SW480 (cell line): ENCODE data around the gene TNP1.
A peak's percentile ranks its signal among the peaks of the same experiment; 100 is the strongest.

ENCODE experiments used
- DNase-seq: peaks from one replicate; pipeline ENCODE4 v3.0.0-alpha.2; 2016; ENCODE audit warnings: low spot score

TNP1 gene

DNA sequence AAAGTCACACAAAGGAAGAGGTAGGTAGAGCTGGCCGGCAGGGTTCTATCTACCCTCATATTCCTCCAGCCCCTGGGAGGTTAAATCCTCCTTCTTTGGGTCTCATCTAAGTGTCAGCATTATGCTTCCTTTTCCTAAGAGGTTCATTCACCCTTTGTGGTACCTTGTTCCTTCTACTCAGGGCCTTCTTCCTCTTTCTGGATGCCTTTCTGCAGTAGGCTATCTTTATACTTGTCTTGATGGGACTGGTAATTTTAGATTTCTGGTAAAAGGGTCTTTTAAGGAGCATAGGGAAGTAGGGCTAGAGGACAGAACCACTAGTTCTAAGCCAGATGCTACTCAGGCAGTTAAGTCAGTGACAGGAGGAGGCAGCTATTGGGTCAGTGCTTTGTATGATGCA is 13.7 kb upstream of the TNP1 start:
- DNase-seq: no peak

- no peak for DNase-seq
Observed at GRCh38 chr2:216872624-216873023, 12.8 kb upstream of the TNP1 start.

DNA sequence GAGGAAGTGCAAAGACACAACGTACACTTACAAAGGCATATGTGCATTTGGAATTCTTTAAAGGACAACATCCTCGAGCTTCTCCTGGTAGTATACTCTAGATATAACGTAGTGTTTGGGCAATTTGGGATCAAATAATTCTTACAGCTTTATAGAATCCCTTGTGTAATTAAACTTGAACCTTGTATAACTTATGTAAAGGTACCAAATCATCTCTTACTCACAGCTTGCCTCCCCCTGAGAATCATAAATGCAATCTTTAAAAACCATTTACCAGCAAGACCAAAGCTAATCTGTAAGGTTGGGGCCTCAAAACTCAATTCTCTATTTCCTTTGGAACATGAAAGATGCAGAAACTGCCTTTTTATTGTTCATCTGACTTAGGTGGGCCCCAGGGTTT is 12.2 kb upstream of the TNP1 start:
- DNase-seq: no peak

- no peak for DNase-seq
Observed at GRCh38 chr2:216871333-216871934, 11.6 kb upstream of the TNP1 start.

GRCh38 chr2:216870508-216871332 is 10.9 kb upstream of the TNP1 start:
- no peak for DNase-seq

DNA sequence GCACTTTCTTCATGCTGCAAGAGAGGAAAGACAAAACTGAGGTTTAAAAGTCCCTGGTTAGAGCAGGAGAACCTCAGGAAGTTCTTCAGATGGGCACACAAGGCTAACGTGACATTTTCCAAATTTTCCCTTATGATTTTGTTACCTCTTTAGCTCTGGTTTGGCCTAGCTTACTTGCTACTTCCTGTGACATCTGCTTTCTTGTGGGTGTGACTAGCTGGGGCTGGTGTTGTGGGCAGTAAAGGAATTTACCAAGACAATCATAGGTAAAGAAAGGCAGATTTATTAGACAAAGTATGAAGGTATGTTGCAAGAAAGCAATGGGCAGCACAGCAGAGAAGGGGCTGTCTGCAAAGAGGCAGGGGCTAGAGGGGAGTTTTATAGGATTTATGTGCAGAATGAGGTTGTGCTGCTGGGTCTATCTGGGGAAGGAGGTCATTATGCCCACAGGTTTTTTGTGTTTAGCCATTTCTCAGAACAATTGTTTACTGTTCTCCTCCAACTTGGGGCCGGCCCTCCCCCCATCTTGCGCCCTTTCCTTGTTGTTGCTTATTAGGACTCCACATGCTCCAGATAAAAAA is 6.7 kb upstream of the TNP1 start:
- no peak for DNase-seq

DNA sequence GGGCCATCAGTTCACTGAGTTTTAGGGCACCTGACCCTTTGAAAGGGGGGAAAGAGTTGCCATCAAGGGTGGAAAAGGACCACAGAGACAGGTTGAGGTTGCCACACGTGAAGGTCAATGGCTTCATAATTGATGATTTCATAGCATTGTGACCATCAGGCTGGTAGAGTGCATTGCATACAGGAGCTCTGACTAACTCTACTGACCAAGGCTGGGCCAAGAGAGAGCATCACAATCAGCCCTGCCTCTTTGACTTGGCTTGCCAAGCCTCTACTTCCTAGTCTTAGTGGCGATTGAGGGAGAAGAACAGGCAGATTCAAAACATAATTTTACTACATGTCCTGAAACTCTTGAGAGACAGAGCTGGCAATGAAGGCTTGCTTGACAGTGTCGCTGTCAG is 5.8 kb upstream of the TNP1 start:
- no peak for DNase-seq

- DNase-seq: peak; percentile 13
Observed at GRCh38 chr2:216863946-216864345, 4.1 kb upstream of the TNP1 start.

- no peak for DNase-seq
Observed at GRCh38 chr2:216862628-216863398, 2.9 kb upstream of the TNP1 start.

DNA sequence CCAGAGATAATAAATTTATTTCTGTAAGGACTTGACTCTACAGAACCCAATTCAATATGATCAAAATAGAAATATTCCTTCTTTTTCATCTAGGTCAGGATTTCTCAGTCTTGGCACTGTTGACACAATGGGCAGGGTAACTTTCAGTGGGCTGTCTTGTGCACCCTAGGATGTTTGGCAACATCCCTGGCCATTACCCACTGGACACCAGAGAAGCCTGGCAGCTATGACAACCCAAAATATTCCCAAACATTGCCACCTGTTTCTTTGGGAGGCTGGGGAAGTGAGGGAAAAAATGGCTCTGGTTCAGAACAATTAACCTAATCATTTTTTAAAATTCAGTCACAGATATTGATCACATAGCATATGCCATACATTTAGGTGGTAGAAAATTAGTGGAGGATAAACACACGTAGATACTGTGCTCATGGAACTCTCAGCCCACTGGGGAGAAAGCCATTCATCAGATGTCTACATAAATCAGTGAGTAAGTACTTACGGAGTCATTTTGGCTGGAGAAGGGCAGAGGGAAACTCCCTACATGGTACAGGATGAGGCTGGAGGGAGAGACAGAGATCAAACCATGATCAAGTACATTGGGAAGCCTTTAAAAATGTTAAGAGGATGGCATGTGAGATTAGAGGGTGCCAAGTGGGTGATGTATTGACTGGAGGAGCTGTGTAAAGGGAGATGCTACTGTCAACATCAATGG is 718 bp upstream of the TNP1 start:
- DNase-seq: no peak

DNA sequence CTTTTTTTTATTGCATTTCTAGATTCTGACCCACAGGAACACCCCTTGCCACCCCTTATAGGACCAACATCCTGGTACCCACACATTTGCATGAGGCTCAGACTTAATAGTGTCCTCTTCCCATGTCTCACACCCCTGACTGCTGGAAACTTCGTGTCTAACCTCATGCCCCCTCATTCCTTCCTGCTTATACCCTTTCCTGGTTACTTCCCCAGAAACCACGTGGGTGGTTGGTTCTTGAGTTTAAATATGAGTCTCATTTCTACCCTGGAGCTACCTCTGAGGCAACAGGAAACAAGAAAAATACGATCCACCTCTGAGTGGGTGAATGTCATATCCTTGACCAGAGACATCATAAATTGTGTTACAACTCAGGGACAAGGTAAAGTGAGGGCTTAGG is 1.6 kb downstream of the TNP1 start:
- no peak for DNase-seq

DNA sequence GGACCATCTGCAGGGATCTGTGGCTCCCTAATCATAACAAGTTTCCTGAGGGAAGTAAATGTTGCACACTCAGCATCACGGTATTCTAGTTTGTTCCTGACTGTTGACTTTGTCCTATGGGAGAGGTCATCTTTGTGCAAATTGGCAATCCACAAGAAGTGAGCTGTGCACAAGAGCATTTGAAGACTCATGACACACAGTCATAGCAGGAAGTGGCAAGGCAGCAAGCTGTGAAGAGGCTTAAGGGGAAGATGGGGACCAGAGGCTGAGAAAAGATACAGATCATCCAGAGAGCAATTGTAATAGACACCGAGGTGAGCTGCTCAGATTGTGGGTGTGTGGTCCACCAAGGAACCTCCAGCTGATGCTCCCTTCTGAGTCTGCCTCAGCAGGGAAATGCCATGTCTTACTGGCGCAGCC is 2.7 kb downstream of the TNP1 start:
- DNase-seq: no peak

DNA sequence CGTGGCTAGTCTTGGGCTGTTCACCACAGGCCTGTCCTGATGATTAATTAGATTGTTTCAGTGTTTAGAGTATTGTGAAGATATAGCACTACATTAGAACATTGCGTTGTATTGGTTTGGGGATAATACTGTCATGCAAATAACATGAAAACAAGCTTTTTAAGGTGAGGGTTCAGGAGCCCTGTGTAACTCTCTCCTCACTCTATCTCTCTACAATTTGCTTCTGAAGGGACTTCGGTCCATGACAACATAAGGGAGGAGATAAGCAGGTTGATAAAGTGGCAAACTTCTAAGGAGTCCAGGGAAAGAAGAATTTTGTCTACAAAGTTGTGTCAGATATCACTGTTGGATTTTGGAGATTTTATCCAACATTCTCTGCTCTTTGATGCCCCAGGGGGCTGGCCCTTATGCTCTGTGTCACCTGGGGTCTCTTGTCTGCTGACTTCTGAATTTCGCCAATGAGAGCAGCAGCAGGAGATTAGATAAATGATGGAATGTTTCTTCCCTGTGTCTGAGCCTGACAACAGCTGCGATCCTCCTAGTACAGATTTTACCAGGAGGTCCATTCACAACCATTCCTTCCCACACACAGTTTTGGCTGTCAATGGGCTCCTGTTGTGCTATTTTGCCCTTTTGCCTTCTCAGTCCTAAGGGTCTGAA is 3.3 kb downstream of the TNP1 start:
- no peak for DNase-seq

- DNase-seq: no peak
Observed at GRCh38 chr2:216855605-216856004, 4.3 kb downstream of the TNP1 start.

- no peak for DNase-seq
Observed at GRCh38 chr2:216855079-216855478, 4.8 kb downstream of the TNP1 start.

DNA sequence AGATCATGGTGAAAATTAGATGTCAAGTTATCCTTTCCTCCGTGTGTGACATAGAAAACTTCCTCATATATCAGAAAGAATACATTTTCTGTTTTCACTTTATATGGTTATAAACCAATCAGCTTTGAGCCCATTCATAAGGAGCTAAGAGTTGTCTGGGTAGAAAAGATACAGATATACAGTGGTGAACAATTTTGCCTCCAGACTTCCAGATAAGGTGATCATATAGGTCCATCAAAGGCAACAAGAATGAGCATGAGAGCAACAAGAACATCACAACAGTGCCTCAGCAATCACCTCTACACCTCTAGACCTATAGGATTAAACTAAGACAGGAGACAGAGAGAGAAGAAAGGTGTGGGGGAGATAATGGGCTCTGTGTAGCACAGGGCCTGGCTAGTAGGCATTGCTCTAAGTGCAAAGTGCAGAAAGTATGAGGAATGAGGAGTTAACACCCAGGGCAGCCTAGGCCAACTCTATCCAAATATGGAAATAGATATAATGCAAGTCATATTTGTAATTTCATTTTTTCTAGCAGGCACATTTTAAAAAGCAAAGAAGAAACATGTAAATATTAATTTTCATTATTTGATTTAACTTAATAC is 8.3 kb downstream of the TNP1 start:
- no peak for DNase-seq

DNA sequence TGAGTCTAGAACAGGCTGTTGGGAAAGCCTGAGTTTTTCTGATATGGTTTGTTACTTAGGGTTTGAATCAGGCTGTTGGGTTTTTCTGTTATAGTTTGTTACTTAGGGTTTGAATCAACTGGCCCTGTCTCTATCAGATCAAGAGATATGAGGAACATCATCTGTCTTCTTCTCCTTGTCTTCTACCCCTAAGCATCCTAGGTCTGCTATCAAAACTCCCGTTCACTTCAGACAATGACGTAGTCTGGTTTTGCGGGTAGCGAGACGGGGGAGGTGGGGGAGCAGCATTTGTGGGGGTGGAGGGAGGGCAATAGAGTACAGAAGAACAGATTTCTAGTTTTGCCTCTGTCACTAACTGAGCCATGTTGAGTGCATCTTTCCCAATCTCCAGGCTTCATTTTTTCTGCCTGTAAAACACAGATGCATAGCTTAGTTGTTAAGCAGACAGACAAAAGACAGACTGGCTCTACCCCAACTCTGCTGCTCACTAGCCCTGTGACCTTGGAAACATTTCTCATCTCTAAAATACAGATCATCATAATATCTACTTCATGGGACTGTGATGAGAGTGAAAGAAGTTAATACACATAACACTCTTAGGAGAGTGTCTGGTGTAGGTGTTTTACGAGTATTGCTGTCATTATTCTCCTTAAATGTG is 9.1 kb downstream of the TNP1 start:
- DNase-seq: no peak

- DNase-seq: no peak
Observed at GRCh38 chr2:216849987-216850386, 9.9 kb downstream of the TNP1 start.

GRCh38 chr2:216845426-216845825 is 14.4 kb downstream of the TNP1 start:
- no peak for DNase-seq

GRCh38 chr2:216842636-216843035 is 17.2 kb downstream of the TNP1 start:
- DNase-seq: no peak

DNA sequence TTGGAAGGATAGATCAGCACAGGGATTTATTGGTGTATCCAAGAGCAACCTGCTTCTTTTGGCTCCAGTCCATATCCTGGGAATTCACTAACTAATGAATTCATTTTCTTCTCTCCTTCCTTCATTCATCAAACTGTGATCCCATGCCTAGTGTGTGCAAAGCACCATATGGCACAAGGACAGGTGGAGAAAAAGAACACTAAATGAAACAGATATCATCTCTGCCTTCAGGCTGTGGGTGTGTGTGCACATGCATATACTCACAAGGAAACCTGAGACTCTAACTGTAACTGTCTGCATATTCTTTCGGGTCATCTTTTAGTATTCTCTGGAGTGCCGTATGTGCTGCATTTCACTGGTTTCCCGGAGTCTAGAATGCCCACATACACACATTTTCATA is 20.2 kb downstream of the TNP1 start:
- DNase-seq: no peak
